GM12875 (cell line): ENCODE results near the gene NFKB1.

Experiments
- H3K4me3 ChIP-seq: one replicate; pipeline ENCODE4 v1.5.1; 2011; ENCODE audit warnings: low read depth, low read length, control low read depth
- CTCF ChIP-seq: IDR thresholded peaks from 2 replicates; pipeline ENCODE4 v1.5.1; 2011; ENCODE audit warnings: low read depth, mild to moderate bottlenecking, control low read depth, inconsistent platforms, low read length, moderate library complexity, borderline replicate concordance; ENCODE audit not compliant: insufficient read depth

NFKB1 gene

GRCh38 chr4:102541697-102542096, 40.5 kb downstream of the NFKB1 start:
- no peak overlapping the region for H3K4me3 ChIP-seq
- no peak for TF ChIP-seq CTCF

- no peak for TF ChIP-seq CTCF
- no peak overlapping the region for H3K4me3 ChIP-seq
Observed at GRCh38 chr4:102543030-102543928, 42.1 kb downstream of the NFKB1 start.

GRCh38 chr4:102546635-102547034, 45.5 kb downstream of the NFKB1 start:
- H3K4me3 ChIP-seq, result no peak overlapping the region
- TF ChIP-seq CTCF, result no peak

GRCh38 chr4:102547973-102548372, 46.8 kb downstream of the NFKB1 start:
- TF ChIP-seq CTCF, result no peak

GRCh38 chr4:102551958-102552565, 50.9 kb downstream of the NFKB1 start:
- TF ChIP-seq CTCF, result no peak
- H3K4me3 ChIP-seq, result no peak overlapping the region

More at GRCh38 chr4:102547973-102548372, 46.8 kb downstream of the NFKB1 start:
- H3K4me3 ChIP-seq, result no peak overlapping the region

- H3K4me3 ChIP-seq, result no peak overlapping the region
- TF ChIP-seq CTCF, result no peak
Observed at GRCh38 chr4:102552781-102553180, 51.6 kb downstream of the NFKB1 start.

- TF ChIP-seq CTCF, result no peak
Observed at GRCh38 chr4:102553982-102554381, 52.8 kb downstream of the NFKB1 start.

More at GRCh38 chr4:102553982-102554381, 52.8 kb downstream of the NFKB1 start:
- H3K4me3 ChIP-seq, result no peak overlapping the region
